Melanocyte of skin (primary cell): ENCODE data around the gene B4GALT3. TPM values are rescaled to one million over a fixed set of nuclear protein-coding genes. Genes with fewer than 3 reads are reported as not detected.

Experiments used
- small RNA-seq, 2 donors: library from RNA; depleted of rRNA; stranded (forward); fragments of <200 nt; gene quantifications; one replicate each; pipeline ENCODE3, GENCODE V24; 2012
- total RNA-seq, 2 donors: library from RNA; depleted of rRNA; stranded (reverse); fragments of >200 nt; gene quantifications; 2 replicates each; pipeline ENCODE4 v1.2.3, GENCODE V29; 2012

The B4GALT3 gene
- total RNA-seq, result 10 to 100 TPM; 27.3 to 29.9 TPM

DNA sequence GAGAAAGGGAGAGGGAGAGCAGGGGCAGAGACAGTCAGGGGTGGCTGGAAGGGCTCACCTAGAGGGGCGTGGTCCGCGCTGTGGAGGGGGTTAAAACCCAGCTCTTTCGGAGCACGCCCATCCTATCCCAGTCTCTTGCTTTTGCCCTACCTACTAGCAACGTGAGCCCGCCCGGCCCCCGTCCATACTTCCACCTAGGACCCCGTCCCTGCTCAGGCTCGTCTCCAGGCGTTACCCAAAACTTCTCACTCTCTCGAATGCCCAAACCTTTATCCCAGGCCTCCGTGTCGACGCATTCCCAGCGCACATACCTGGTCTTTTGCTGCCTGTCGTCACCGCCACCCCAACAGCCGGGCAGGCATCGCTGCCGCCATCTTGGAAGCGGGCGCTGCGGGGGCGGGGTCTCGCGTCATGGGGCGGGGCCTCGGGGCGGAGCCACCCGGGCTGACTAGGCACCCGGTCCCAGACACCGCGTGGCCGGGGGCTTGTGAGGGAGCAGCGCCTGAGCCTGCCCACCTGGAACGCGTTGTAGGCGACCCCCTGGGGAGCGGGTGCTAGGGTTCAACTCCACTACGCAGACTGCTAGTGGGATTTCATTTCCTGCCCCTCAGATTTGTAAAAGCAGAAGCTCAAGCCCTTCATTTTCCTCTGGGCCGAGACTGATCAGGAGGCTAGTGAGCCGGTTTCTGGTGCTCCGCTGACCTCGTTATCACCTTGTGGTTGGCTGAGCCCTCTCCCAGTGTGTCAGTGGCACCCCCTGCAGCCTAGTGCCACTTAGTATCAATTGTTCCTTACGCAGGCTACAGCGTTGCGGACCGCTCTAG lies at the start of gene B4GALT3:
TSS of gene B4GALT3 (minus strand) at position 396 of the 824 bp plus-strand sequence. CDS start 1,447 bp downstream, outside the sequence.

DNA sequence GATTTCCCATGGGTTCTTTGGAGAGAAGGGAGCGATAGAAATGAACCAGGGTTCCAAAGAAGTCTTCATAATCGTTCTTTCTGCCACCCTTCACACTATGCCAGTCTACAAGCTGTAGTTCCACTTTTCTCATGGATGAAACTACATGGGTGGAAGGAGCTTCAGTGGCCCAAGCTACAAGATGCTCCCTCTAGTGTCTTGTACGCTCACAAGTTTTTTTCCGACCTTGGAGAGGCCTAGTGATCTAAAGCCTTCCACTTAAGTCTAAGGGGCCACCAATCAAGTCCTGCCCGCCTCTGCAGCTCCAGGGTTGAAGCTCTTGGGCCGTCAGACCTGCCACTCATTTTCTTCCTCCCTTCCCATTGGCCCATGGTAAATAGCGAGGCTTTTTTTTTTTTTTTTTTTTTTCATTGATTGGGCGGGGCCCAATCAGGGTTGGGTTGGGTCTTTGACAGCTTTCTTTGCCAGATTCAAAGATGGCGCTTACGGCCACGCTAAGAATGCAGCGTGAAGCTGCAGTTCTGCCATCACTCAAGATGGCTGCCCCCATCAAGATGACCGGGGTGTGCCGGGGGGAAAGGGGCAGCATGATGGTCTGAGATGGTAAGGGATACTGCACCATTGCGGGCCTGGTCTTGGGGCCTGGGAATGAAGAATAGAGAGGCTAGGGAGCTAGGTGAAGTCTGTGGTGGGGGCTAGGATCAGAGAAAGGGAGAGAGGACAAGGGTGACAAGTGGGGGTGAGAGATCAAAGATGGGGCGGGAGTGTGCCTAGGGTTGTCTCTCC lies 48.4 kb upstream of the B4GALT3 start, which contains the start of gene TOMM40L:
TSS of gene TOMM40L (plus strand) at position 527 of the 786 bp plus-strand sequence. CDS start 430 bp downstream, outside the sequence.

DNA sequence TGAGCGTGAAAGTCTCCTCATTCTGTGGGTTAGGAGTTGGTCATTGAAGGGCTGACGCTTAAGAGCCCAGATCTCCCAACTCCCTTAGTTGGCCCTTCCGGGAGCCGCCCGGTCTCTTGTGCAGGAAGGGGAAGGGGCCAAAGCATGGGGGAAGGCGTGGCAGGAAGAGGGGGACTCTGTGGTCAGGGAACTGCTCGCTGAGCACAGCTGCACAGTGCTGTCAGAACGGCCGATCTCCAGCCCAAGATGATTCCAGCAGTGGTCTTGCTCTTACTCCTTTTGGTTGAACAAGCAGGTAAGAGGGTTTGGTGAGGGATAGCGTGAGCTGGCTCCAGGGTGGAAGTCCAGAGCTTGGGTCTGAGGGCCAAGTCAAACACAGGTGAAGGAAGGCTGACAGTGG lies 37.8 kb upstream of the B4GALT3 start, which contains the start of gene FCER1G:
TSS of gene FCER1G (plus strand) at position 220 of the 400 bp plus-strand sequence. CDS start at position 247, 27 bp downstream.

DNA sequence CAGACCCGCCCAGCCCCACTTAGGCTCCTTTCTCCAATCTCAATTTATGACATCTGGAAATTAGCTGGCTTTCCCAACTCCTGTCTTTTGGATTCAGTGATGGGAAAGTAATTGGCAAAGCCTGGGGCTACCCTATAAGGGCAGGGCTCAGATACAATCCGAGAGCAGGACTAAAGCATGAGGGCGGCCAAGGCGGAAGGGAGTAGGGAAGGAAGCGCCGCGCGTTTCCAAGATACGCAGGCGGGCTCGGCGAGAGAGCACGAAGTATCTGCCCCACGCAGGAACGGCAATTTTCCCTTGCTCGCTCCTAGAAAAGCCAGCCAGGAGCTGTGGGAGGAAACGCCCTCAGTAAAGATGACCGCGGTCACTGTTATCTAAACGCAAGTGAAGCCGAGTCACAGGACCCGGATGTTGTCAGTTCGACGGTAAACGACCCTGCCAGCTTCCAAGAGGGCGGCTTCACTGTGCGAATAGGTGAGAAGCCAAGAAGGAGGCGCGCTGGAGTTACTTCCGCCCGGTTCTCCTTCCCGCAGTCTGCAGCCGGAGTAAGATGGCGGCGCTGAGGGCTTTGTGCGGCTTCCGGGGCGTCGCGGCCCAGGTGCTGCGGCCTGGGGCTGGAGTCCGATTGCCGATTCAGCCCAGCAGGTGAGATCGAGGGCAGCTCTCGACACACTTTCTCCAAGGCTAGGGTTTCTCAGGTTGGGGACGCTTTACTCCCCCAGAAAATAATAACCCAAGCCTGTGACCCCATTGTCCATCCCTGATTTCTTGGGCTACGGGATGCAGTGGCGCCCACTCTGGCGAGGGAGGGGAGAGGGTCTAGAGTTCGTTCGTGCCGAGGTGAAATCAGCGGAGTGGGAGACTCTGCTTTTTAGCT lies 24.8 kb upstream of the B4GALT3 start, which contains the start of gene NDUFS2:
TSS of gene NDUFS2 (plus strand) at position 532 of the 877 bp plus-strand sequence. CDS start at position 551, 19 bp downstream.

DNA sequence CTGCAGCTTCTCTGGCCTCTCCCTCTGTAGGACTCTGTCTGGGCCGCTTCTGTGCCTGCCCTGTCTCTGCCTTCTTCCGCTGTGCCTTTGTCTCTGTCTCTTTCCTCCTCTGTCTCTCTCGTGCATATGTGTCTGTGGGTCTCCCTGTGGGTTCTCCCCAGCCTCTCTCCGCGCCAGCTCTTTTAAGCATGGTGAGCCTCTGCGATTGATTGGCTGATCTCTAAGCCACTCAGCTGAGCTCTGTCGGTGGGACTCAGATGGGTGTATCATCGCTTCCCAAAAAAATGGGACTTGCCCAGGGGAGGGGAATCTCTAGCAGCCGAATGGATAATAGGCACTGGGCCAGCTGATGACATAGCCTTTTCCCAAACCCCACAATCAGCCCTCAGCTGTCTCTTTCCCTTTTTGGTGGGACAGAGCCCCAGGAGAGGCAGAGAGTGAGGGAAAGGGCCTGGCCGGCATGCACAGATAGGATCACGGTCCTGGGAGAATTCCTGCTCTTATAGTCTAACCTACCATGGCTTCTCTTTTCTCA lies 21.7 kb upstream of the B4GALT3 start, which contains the start of gene ADAMTS4:
TSS of gene ADAMTS4 (minus strand) at position 158 of the 535 bp plus-strand sequence. CDS start 427 bp downstream, outside the sequence.

DNA sequence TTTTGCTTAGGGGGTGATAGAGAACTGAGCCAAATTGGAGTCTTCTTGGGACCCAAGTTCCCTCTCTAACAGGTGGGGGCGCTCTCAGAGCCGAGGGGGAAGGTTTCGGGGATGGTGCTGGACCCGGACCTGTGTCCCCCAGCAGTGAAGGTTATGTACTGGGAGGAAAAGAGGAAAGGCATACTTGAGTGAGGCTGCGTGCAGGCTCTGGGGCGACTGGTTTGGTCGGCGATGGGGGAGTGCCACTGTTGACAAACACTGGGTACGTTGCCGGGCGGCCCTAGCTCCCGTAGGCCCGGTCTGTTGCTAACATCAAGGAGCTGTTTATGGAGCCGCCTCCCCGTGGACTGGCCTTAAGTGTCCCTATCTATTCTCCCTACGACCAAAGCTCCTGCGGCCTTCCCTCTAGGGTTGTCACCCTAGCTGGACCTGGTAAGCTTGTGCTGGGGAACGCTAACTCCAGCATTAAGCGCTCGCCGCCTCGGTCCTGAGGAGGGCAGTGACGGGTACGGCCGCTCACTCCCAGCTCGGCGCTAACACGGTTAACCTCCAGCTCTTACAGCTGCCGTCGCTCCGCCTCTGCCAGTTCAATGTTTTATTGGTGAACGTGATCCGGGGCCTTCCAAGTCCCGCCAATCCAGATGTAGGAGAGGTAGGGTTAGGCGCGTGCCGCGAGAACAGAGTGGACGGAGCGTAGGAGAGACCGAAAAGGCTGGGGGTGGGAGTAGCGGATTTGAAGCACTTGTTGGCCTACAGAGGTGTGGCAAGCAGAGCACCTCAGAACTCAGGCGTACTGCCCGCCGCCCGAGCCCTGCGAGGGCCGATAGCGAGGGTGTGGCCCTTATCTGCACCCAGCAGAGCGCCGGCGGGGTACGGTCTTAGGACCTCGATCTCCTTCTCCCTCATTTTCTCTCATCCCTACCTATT lies 11.3 kb downstream of the B4GALT3 start, which contains the start of gene PPOX:
TSS of gene PPOX (plus strand) at position 685 of the 927 bp plus-strand sequence. CDS start 422 bp downstream, outside the sequence.

DNA sequence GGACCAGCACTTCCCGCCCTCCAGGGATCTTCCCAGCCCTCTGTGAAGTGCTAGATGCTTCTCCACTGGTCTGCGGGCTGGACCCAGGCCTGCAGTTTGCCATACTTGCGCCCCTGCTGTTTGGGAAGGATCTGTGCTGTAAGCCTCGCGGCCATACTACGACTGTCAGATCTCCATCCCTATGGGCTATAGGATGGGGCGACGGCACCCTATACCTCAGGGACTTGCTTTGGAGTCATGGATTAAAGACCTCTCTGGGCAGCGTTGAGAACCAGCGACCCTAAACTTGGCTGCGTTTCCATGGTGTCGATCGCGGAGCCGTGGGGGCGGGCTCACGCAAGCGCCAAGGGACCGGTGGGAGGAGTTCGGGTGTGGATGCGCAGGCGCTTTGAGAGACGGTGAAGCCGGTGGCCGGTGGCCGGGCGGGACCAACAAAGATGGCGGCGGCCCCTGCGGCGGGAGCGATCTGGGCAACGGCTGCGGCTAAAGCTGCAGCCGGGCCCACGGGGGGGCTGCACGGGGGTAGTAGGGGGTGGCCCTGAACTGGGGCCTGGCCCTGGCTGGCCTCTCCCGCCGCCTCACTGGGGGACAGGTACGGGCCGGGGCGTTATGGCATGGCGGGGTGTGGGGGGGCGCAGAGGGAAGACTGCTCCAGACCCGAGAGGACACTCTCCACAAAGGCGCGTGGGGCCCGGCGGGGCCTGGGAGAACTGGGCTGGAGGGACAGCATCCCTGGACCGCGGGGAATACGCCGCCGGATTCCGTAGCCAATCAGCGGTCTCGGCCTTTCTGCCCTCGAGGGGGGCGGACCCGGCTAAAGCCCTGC lies 18.0 kb downstream of the B4GALT3 start, which contains the start of gene USP21:
TSS of gene USP21 (plus strand) at position 414 of the 826 bp plus-strand sequence. CDS start 1,141 bp downstream, outside the sequence.

DNA sequence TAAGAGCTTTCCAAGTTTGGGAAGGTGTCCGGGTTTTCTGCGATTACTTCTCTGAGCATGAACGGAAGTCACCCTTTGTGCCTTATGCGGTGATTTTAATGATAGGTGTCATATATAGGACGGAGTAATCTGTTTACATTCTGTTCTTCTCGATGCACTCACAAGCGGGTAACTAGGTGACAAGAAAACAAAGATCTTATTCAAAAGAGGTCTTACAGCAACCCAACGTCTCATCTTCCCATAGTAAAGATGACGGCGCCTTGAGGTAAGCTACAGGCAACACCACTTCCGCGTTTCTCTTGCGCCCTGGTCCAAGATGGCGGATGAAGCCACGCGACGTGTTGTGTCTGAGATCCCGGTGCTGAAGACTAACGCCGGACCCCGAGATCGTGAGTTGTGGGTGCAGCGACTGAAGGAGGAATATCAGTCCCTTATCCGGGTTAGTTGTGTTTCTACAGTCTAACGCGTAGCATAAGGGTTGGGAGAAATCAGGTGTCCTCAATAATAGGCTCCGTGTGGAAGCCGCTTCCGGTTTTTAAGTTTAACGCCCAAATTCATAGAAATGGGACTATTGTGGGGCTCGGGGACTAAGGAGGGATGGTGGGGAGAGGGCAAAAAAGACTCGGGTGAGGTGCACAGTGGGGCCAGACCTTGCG lies 23.5 kb downstream of the B4GALT3 start, which contains the start of gene UFC1:
TSS of gene UFC1 (plus strand) at position 297 of the 656 bp plus-strand sequence. CDS start at position 317, 20 bp downstream.

DNA sequence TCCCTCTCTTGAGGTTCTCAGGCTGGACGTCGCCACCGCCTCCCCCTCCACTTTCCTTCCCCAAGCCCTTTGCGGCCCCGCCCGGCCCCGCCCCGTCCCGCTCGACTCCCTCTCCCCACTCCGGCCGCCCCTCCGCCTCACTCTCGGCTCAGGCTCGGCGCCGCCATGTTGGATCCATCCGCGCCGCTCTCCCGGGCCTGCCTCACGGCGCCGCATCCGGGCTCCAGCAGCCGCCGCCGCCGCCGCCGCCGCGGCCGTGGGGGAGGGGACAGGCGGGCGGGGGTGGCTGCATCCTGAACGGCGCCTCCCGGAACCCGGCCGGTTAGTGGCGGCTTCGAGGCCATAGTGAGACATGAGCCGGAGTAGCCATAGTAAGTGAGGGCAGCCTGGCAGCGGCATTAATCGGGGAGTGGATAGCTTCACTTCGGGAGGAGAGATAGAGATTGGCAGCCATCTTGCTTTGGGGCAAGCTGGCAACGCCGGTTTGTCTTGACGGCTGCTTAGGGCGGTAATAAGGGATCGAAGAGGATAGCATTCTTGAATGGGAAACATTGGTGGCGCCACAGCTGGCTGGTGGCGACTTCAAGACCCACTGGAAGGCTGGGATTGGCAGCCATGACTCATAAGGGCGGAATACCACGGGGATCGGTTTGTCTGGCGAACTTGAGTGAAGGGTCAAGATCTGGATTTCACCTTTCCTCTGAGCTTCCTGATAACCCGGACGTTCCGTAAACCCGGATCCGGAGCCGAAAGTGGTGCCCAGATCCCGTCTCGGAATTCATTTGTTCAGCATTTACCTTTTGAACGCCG lies 44.7 kb downstream of the B4GALT3 start, which contains the start of gene DEDD:
TSS of gene DEDD (minus strand) at position 258 of the 810 bp plus-strand sequence. CDS start 8,205 bp downstream, outside the sequence.

Small RNA genes lying within 50 kb of the gene (small RNA-seq; reads per million reads assigned to genes)
- 0 reads per million in 2 donors for gene RF01225

Other genes starting within 250 kb of the B4GALT3 start
- gene ITLN2, start 222.7 kb downstream of the B4GALT3 start, total RNA-seq, result not detected
- gene F11R, start 156.4 kb downstream of the B4GALT3 start, total RNA-seq, result 10 to 100 TPM; 13.4 to 47.0 TPM
- 1 to 10 TPM; 2.7 to 6.9 TPM for gene TSTD1, start 138.5 kb downstream of the B4GALT3 start, total RNA-seq
- gene USF1, start 131.5 kb downstream of the B4GALT3 start, total RNA-seq, result 10 to 100 TPM; 75.0 to 92.9 TPM
- gene ARHGAP30, start 107.6 kb downstream of the B4GALT3 start, total RNA-seq, result under 1 TPM in 1 of 2 donors, not detected in 1; under 0.01 TPM
- under 1 TPM in 1 of 2 donors, not detected in 1; 0.69 TPM for gene NECTIN4, start 87.9 kb downstream of the B4GALT3 start, total RNA-seq
- 1 to 10 TPM in 1 of 2 donors, under 1 TPM in 1; under 0.01 to 1.7 TPM for gene KLHDC9, start 79.1 kb downstream of the B4GALT3 start, total RNA-seq
- gene PFDN2, start 59.5 kb downstream of the B4GALT3 start, total RNA-seq, result 10 to 100 TPM; 24.4 to 38.0 TPM
- gene NIT1, start 59.4 kb downstream of the B4GALT3 start, total RNA-seq, result 10 to 100 TPM; 29.9 to 30.3 TPM
- 10 to 100 TPM; 28.6 to 40.0 TPM for gene DEDD, start 44.8 kb downstream of the B4GALT3 start, total RNA-seq
- gene UFC1, start 23.5 kb downstream of the B4GALT3 start, total RNA-seq, result 10 to 100 TPM; 59.2 to 63.9 TPM
- 10 to 100 TPM in 1 of 2 donors, 1 to 10 TPM in 1; 9.0 to 12.0 TPM for gene USP21, start 18.0 kb downstream of the B4GALT3 start, total RNA-seq
- gene PPOX, start 11.1 kb downstream of the B4GALT3 start, total RNA-seq, result 10 to 100 TPM; 11.4 to 14.7 TPM
- gene ADAMTS4, start 21.5 kb upstream of the B4GALT3 start, total RNA-seq, result 10 to 100 TPM in 1 of 2 donors, 1 to 10 TPM in 1; 4.0 to 18.6 TPM
- 100 to 1,000 TPM; 137 to 170 TPM for gene NDUFS2, start 24.9 kb upstream of the B4GALT3 start, total RNA-seq
- under 1 TPM; 0.34 to 0.67 TPM for gene FCER1G, start 37.8 kb upstream of the B4GALT3 start, total RNA-seq
- gene APOA2, start 46.1 kb upstream of the B4GALT3 start, total RNA-seq, result not detected
- gene TOMM40L, start 48.6 kb upstream of the B4GALT3 start, total RNA-seq, result 10 to 100 TPM; 17.9 to 20.0 TPM
- not detected for gene NR1I3, start 60.7 kb upstream of the B4GALT3 start, total RNA-seq
- under 1 TPM; under 0.01 TPM for gene PCP4L1, start 81.2 kb upstream of the B4GALT3 start, total RNA-seq
- under 1 TPM; under 0.01 to 0.33 TPM for gene MPZ, start 132.5 kb upstream of the B4GALT3 start, total RNA-seq
- gene SDHC, start 136.9 kb upstream of the B4GALT3 start, total RNA-seq, result 10 to 100 TPM; 23.6 to 29.3 TPM
- gene CFAP126, start 190.4 kb upstream of the B4GALT3 start, total RNA-seq, result not detected